CD4-positive, alpha-beta T cell treated with Interleukin-6 for 4 hours (primary cell): ENCODE data around the gene LIN7B.

Experiments used
- DNase-seq: peaks from one replicate; pipeline ENCODE4 v3.0.0-alpha.2; 2020; ENCODE audit warnings: mixed read lengths

LIN7B gene

DNA sequence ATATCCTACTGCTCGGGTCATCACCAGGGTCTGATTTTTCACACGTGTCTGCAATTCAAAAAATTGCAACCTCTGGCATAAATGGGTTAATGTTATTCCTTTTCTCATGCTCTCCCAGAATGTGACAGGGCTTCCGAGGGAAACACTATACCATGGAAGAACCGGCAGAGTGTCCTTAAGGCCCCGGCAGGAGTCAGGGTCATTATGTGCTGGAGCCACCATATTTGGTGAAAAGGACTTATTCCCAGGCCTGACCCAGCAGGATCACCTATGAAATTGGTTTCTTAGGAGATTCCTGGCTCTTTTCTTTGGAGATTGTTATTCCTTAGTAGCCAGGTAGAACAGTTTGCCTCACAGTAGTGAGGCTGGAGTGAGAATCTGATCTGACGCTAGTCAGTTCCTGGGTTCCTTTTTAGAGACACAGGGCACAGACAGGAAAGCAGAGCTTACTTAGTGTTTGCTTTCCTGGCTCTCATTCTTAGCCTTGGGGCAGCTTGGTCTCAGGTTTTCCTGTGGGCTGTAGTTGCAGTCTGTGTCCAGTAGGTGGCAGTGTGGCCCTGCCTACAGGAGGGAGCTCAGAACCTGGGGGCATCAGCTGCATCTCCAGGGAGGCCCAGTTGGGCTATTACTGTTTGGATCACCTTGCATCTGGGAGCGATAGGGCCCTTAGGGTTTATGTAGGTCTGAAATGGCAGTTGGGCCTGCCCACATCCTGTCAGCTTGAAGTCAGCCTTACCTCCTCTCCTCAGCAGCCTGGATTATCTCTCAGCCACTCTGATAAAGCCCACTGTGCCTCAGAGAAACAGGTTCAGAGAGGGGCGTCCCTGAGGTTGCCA lies 16.5 kb upstream of the LIN7B start:
- DNase-seq = peak; percentile 73

DNA sequence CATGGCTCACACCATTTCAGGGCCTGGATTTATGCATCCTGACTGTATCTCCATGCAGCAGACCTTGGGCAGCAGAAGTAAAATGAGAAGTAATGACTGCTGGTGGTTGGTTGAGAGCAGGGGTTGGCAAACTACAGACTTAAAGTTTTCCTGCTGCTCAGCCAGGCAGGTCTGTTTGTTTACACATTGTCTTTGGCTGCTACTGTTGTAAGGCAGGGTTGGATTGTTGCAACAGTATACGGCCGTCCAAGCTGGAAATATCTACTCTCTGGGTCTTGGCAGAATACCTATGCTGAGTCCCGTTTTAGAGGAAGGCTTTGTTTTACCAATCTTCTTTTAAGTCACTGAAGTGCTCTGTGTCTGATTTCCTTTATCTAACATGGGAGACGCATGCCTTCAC lies 15.4 kb upstream of the LIN7B start:
- no peak for DNase-seq

DNA sequence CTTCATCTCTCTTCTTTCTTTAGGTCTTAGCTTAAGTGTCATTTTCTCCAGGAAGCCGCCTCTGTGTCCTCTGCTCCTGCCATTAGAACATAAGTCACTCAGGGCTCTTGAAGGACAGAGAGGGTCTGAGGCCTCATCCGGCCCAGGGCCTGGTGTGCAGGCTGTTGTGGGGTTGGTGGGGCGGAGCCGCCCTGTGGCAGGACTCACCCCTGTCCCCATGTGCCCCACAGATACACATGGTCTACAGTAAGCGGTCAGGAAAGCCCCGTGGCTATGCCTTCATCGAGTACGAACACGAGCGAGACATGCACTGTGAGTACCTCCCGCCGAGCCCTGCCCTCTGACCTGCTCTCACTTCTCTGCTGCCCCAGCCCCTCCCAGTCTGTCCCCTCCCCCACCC lies 13.0 kb upstream of the LIN7B start:
- DNase-seq = no peak

DNA sequence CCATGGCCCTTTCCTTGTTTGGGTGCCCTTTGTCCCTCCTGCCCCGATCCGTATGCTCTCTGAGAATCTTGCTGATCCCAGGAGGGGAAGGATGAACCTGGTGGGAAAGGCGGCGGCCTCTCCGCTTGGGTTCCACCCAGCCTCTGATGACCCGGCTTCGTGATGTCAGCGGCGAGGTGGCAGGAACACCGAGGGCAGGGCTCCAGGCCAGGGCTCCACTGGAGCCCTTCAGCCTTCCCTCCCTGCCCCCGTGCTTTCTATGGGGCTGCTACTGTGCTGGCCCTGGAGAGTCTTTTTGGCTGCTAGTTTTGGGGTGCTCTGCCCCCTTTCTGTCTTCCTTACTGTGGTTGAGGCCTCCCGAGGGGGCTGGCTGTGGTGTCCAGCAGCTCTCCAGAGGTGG lies 11.9 kb upstream of the LIN7B start:
- no peak for DNase-seq

DNA sequence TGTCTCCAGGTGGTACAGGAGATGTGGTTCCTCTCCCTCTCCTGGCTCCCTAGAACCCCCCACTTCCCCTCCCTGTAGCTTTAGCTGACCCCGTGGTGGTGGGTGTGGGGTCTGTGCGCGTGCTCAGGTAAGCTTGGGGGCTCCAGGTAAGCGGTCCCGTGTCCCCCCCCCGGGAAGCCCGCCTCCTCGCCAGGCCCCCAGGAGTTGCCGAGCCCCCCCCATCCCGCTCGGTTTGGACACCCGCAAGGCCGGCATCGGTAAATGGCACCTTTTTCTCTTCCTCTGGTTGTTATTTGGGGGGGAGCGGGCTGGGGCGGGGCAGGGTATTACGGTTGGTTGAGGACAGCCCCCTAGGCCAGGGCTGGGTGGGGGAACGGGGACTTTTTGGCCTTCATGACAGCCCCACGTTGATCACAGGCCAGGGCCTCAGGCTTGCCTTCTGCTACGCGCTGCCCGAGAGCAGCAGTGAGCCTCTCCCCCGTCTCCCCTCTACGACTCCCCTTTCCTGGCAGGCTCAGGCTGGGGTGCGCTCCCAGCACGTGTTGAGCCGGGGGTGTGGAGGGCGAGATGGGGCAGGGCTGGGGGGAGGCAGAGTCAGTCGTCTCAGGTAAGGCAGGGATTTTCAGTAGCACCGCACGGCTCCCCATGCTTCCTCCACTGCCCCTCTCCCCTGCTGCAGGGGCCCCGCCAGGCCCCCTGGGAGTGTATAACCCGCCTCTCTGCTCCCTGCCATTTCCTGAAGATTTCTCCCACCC lies 10.7 kb upstream of the LIN7B start:
- DNase-seq = no peak

DNA sequence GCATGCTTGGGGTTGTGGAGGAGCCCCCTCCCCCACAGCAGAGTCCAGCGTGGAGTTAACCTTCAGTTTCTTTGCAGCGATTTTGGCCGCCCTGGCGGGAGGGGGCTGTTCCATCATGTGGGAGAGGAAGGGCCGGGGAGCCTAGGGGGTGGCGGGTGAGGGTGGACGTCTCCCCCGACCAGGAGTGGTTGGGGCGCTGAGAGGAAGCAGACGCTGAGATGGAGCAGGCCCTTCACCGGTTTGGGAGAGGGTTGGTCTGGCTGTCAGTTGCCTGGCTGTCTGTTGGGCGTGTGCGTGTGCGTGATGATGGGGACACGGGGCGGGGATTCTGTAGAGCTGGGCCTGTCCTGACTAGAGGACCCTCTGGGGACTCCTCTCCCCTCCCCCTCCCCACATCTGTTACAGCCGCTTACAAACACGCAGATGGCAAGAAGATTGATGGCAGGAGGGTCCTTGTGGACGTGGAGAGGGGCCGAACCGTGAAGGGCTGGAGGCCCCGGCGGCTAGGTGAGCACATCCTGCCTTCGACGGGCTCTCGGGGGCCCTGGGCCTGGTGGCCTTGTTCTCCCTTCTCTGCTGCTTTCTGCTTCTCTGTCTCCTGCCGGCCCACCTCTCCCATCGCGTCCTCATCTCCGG lies 9.8 kb upstream of the LIN7B start:
- DNase-seq = no peak

DNA sequence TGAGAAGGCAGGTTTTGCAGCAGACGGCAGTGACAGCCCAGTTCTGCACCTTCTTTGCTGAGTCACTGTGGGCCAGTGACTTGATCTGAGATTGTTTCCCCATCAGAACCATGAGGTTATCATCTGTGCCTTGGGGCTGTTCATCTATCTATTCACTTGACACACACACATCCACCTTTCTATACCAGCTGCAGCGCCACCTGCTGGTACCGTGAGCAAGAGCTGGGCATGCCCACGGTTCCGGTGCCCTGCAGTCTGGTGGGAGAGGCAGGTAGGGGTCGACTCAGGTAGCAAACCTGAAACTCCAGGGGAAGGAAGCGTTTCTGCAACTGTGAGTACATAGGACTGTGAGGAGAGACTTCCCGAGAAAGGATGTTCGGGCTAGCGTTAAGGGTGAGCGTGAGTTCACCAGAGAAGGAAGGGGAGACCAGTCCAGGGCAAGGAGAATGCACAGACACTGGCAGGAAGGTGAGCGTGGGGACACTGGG lies 7.5 kb upstream of the LIN7B start:
- peak; percentile 75 for DNase-seq

DNA sequence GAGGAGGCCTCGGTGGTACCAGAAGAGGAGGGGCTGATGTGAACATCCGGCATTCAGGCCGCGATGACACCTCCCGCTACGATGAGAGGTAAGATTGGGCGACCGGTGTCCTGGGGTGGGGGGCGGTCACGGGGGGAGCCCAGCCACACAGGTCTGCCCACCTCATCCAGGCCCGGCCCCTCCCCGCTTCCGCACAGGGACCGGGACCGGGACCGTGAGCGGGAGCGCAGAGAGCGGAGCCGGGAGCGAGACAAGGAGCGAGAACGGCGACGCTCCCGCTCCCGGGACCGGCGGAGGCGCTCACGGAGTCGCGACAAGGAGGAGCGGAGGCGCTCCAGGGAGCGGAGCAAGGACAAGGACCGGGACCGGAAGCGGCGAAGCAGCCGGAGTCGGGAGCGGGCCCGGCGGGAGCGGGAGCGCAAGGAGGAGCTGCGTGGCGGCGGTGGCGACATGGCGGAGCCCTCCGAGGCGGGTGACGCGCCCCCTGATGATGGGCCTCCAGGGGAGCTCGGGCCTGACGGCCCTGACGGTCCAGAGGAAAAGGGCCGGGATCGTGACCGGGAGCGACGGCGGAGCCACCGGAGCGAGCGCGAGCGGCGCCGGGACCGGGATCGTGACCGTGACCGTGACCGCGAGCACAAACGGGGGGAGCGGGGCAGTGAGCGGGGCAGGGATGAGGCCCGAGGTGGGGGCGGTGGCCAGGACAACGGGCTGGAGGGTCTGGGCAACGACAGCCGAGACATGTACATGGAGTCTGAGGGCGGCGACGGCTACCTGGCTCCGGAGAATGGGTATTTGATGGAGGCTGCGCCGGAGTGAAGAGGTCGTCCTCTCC lies 6.3 kb upstream of the LIN7B start:
- DNase-seq = no peak

DNA sequence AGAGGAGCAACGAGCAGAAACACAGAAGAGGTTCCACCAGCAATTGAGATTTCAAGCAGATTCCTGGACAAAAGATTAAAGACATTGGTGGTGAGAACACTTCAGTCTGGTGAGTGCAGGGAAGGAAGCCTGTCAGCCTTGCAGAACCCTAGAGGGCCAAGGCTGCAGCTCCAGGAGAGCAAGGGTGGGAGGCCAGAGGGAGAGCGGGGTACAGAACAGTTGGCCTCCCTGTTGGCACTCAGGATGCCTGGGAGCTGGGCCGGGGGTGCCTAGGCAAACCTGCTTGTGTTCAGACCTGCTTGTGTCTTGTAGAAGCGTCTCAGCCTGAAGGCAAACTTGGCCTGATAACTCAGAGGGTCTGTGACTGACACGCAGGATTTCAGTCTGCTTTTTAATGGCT lies 5.1 kb upstream of the LIN7B start:
- DNase-seq = no peak

DNA sequence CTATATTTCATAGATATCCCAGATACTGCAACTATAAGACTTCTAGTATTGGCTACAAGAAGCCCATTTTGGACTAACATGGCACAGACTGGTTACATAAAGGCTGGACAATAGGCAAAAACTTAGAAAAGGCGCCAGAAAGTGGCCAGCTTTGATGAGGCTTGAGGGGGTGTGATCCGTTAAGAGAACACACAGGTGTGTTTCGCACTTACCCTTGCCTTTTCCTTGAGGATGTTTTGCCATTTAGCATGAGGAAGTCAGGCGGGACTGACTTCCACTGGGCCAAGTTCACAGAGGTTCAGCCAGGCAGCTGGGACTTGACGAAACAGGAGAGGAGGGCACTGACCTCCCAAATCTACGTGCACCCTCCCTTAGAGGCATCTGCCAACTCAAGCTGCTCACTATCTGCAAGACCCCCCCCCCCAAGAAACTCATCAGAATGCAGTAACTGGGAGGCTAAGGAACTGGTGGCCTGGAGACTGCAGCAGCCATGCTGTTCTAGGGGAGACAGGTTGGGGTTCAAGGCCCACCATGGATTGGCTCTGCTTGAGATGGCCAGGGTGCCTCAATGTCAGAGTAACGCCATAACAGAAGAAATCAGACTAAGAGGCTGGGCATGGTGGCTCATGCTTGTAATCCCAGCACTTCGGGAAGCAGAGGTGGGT lies 4.5 kb upstream of the LIN7B start:
- no peak for DNase-seq

DNA sequence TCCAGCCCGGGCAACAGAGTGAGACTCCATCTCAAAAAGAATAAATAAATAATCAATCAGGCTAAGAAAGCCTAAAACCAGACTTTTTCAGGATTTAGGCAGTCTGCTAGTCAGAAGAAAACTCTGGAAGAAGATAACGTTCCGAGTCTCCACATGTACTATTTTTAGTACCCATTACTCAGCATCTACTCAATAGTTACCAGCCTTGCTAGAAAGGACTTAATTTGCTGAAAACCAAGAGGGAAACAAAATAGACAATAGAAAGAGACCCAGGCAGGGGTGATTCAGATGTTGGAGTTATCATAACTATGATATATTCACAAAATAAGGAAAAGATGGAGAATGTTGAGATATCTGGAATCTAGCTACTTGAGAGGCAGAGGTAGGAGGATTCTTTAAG lies 3.6 kb upstream of the LIN7B start:
- DNase-seq = no peak

DNA sequence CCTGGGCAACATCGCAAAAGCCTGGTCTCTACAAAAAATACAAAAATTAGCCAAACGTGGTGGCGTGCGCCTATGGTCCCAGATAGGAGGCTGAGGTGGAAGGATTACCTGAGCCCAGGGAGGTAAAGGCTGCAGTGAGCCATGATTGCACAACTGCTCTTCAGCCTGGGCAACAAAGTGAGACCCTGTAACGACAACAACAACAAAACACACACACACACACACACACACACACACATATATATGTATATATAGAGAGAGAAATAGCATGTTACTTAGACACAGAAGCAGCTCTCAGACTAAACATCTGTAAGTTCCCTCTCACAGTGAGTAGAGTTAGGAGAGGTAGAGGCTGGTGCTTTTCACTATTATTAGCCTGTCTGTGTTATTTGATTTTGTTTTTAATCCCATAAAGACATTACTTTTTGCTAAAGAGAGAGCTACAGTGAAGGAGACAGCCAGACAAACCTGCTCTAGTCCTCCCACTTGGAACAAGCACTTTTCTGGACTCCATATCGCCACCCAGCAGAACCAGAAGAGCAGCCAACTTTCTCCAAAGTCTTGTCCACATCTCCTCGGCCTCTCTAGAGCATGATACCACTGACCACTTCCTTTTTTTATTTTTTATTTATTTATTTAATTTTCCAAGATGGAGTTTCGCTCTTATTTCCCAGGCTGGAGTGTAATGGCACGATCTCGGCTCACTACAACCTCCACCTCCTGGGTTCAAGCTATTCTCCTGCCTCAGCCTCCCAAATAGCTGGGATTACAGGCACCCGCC lies 2.8 kb upstream of the LIN7B start:
- DNase-seq = no peak

DNA sequence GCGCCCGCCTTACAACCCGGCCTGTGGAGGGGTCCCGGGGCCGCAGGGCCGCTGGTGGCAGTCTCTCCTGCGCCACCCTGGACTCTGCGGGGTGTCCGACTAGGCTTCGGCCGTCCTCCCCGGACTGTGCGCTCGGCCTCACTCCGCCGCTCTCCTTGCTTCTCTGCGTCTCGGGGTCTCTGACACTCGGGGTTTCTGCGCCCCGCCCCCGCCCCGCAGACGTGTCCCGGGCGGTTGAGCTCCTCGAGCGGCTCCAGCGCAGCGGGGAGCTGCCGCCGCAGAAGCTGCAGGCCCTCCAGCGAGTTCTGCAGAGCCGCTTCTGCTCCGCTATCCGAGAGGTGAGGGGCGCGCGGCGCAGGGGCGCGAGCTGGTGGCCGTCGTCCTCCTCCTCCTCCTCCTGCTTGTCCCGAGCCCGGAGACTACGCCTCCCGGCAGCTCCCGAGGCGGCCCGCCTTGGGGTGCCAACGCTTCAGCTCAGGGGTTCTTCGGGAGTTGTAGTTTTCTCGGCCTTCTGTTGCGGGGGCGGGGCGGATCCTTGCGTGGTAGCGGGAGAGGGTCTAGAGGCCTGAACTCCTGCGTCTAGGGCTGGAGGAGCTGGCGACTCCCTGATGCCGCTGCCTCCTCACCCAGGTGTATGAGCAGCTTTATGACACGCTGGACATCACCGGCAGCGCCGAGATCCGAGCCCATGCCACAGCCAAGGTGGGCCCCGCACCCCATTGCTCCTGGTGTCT lies 627 bp downstream of the LIN7B start:
- peak; percentile 68 for DNase-seq

DNA sequence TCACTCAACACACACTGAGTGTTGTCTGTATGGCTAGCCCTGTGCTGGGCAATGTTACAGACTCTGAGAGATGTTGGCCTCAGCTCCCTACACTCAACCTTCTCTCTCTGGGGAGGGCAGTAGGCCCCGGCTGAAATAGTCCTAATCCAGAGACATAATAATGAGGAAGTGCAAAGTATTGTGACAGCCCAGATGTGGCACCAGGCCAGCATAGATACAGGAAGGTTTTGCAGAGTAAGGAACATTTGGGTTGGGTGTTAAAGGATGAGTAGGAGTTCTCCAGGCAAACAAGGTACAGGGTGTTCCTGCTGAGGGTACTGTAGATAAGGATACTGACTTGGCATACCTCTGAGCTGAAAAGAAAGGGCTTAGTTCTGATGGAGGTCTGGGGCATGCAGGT lies 2.4 kb downstream of the LIN7B start:
- DNase-seq = no peak

DNA sequence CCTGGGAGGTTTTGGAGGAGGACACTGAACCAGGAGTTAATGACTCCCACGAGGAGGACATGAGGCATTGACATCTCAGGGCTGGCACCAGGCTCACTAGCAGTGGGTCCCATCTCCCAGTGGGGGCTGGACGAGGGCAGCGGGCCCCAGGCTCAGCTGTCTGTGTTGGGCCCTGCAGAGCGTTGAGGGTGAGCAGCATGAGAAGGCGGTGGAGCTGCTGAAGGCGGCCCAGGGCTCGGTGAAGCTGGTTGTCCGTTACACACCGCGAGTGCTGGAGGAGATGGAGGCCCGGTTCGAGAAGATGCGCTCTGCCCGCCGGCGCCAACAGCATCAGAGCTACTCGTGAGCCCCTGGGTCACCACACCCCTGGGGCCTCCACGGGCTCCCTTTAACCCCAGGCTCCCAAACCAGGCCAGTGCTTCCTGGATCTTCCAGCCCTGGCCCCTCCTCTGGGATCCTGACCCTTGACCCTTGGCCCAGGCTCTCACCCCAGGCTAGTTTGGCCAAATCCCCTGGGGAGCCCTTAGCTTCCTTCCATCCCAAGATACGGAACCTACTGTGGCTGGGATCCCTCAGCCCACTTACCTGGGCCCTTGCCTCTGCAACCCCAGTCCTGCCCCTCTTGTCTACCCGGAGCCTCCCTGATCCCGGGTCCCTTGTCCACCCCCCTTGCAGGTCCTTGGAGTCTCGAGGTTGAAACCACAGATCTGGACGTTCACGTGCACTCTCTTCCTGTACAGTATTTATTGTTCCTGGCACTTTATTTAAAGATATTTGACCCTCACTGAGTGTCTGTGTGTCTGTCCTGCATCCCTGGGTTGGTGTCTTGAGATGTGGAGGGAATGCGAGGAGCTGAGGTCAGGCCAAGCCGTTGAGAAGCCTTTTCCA lies 3.8 kb downstream of the LIN7B start:
- no peak for DNase-seq

DNA sequence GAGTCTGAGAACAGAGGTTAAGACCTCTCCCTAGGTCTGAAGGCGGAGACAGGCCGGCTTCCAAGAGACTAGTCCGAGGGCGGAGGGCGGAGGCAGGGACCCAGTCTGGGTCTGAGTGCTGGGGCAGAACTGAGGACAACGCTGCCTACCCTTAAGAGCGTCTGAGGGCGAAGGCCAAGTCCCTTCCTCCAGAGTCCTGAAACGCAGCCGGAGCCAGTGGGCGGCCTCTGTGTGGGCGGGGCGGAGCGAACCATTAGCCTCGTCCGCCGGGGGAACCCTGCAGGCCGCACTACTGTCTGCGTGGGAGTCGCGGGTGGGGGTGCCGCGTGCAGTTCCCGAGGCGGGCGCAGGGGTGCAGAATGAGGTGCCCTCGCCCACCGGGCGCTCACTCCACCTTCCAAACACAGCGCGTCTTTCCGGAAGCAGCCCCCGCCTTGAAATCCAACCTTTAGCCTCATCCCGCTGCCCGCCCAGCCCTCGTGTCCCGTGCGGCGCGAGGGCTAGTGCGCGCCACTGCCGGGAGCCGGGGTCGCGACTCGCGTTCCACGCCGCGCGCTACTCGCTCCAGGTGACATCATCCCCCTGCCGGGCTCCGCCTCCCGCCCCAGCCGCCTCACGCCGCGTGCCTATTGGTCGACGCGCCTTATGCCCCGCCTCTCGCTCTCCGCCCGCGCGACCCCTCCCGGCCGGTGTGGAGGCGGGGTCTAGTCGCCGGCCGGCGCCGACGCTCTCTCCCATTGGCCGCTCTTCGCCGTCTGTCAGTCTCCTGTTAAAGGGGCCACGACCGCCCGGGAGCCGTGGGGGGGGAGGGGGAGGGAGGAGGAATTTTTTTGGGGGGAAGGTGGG lies 4.6 kb downstream of the LIN7B start, which contains the start of gene C19orf73:
C19orf73 (minus strand) TSS at position 579 of the 846 bp plus-strand sequence; CDS start at position 458, 121 bp downstream.
- peak; percentile 97 for DNase-seq

DNA sequence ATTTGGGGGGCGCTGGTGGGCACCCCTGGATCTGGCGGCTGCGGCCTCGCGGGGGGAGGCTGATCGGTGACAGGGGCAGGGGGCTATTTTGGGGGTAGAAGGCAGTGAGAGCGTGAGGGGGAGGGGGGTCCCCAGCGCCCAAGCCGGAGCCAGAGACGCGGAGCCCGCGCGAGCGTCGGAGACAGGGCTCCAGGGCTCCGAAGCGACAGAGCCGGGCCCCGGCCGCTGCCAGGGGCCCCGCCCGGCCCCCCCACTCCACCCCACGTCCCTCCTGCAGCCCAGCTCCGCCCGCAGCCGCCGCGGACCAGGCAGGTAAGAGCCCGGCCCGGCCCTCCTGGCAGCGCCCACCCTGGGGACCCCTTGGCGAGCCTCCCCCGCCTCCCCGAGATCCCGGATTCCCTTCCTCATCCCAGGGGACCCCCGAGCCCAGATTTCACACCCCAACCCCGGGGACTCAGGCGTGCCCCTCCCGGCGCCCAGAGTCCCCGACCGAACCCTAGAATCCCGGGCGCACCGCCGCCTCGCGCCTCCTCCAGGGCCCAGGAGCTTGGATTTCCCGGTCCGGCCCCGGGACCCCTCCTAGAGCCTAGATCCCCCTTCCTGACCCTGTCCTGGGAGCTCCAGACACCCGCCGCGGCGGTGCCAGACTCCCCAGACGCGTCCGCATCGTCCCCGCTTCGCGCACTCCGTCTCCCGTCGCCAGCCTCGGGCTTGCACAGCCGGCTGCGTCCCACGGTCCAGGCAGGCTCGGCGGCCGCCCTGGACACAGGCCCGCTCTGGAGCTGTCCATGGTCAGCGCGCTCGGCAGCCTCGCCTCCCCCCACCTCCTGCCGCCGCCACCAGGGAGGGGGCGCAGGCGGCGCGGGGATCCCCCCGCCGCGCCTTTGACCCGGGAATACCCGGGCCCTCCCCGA lies 5.5 kb downstream of the LIN7B start, which contains the start of gene PPFIA3:
PPFIA3 (plus strand) TSS at position 134 of the 914 bp plus-strand sequence. CDS start 8,330 bp downstream, outside the sequence.
- peak; percentile 23 for DNase-seq
